HepG2 (cell line): ENCODE results near the gene SSNA1. TPM values are rescaled to one million over a fixed set of nuclear protein-coding genes. Genes with fewer than 3 reads are reported as not detected.

ENCODE experiments used
- CCDC6 ChIP-seq: sonication (generic); formaldehyde crosslinking; IDR thresholded peaks from 2 replicates; pipeline ENCODE4 v1.8.1; 2022; ENCODE audit warnings: mild to moderate bottlenecking, missing genetic modification reagents, moderate library complexity
- ESRRA ChIP-seq: sonication (generic); formaldehyde crosslinking; IDR thresholded peaks from 2 replicates; pipeline ENCODE4 v1.5.1; 2020; ENCODE audit warnings: mild to moderate bottlenecking, low read depth, missing genetic modification reagents
- KAT7 ChIP-seq: IDR thresholded peaks from 2 replicates; pipeline ENCODE4 v1.6.1; 2018; ENCODE audit warnings: borderline replicate concordance, missing compliant biosample characterization
- NFRKB ChIP-seq: fragments of 450-650 bp; IDR thresholded peaks from 2 replicates; pipeline ENCODE4 v1.6.1; 2017
- POGZ ChIP-seq: sonication (generic); formaldehyde crosslinking; IDR thresholded peaks from 2 replicates; pipeline ENCODE4 v1.4.0; 2020; ENCODE audit warnings: mild to moderate bottlenecking, missing genetic modification reagents
- SKI ChIP-seq: fragments of 450-650 bp; IDR thresholded peaks from one replicate; pipeline ENCODE4 v1.6.1; 2018; ENCODE audit warnings: mild to moderate bottlenecking; ENCODE audit not compliant: partially characterized antibody
- SMYD3 ChIP-seq: sonication (generic); formaldehyde crosslinking; IDR thresholded peaks from 2 replicates; pipeline ENCODE4 v1.8.1; 2023; ENCODE audit warnings: mild to moderate bottlenecking, missing genetic modification reagents
- TARDBP ChIP-seq: sonication (generic); formaldehyde crosslinking; IDR thresholded peaks from 2 replicates; pipeline ENCODE4 v1.8.0; 2022; ENCODE audit warnings: mild to moderate bottlenecking, missing genetic modification reagents
- ZHX2 ChIP-seq, 2 experiments: sonication (generic) in 1 of 2; formaldehyde crosslinking in 1 of 2; IDR thresholded peaks; 2 replicates each; pipeline versions ENCODE4 v1.6.1 to v1.9.0; 2014 to 2022; ENCODE audit warnings: antibody characterized with exemption in 1 of 2, borderline replicate concordance in 1 of 2, inconsistent platforms in 1 of 2, low read depth in 1 of 2, missing genetic modification reagents in 1 of 2
- ZMYM2 ChIP-seq: sonication (generic); formaldehyde crosslinking; IDR thresholded peaks from 2 replicates; pipeline ENCODE4 v1.8.0; 2022; ENCODE audit warnings: mild to moderate bottlenecking, missing genetic modification reagents
- ZNF18 ChIP-seq: sonication (generic); formaldehyde crosslinking; IDR thresholded peaks from 2 replicates; pipeline ENCODE4 v1.8.0; 2022; ENCODE audit warnings: mild to moderate bottlenecking, missing genetic modification reagents; ENCODE audit not compliant: insufficient replicate concordance
- ZNF318 ChIP-seq: sonication (generic); formaldehyde crosslinking; IDR thresholded peaks from 2 replicates; pipeline ENCODE4 v1.4.0; 2020; ENCODE audit warnings: mild to moderate bottlenecking, missing genetic modification reagents
- polyA plus RNA-seq, 8 experiments: library from polyadenylated mRNA; depleted of rRNA in 3 of 8; stranded (reverse) in 7 of 8; unstranded in 1 of 8; fragments of >200 nt; fragmentation: Illumina TruSeq in 4 of 8; extraction: Trizol in 4 of 8; gene quantifications; 2 replicates each; pipeline versions ENCODE4 v1.2.1 to v1.2.3, GENCODE V29; 2011 to 2016; ENCODE audit warnings: low read depth in 4 of 8, missing spikeins in 1 of 8, mixed read lengths in 1 of 8; ENCODE audit not compliant: insufficient read depth in 1 of 8
- total RNA-seq, 5 experiments: library from RNA; depleted of rRNA; stranded (reverse); fragments of >200 nt; fragmentation: Illumina TruSeq; extraction: Trizol; gene quantifications; 2 replicates each; pipeline ENCODE4 v1.2.3, GENCODE V29; 2016; ENCODE audit warnings: low read depth in 1 of 5

The SSNA1 gene
- total and polyA plus RNA-seq, 2 of the 13 experiments (the other 11 are each of a cell fraction or from before 2014, with no cell fraction given): 35.9 to 49.4 TPM

GRCh38 chr9:137188490-137189296 is at the start of gene SSNA1, which contains the start of gene ANAPC2 (continued):
- TF ChIP-seq ZNF18 (CRISPR knock-in tag): peak; percentile 75
- no peak; the same call in 1 of the 2 replicates for TF ChIP-seq ESRRA (CRISPR knock-in tag)
- peak; percentile 93 for TF ChIP-seq SKI
- TF ChIP-seq TARDBP: peak; percentile 97
- TF ChIP-seq CCDC6 (CRISPR knock-in tag): peak; percentile 89; the same call in 1 of the 2 replicates
- no peak for TF ChIP-seq ZNF318 (CRISPR knock-in tag)
- no peak for TF ChIP-seq NFRKB
- TF ChIP-seq POGZ: peak; percentile 92
- no peak for TF ChIP-seq SMYD3 (CRISPR knock-in tag)
- TF ChIP-seq ZMYM2 (CRISPR knock-in tag): no peak
- TF ChIP-seq KAT7 (CRISPR knock-in tag): peak; percentile 95; the same call in 1 of the 2 replicates
- peak; percentile 98 for TF ChIP-seq ZHX2 (IDR thresholded peaks at IDR 0.05; ENCODE audit: low read depth)
- TF ChIP-seq ZHX2 (CRISPR knock-in tag; IDR thresholded peaks at IDR 0.05; ENCODE audit: borderline replicate concordance): peak; percentile 15; the same call in 1 of the 2 replicates
